PFSK-1 (cell line): ENCODE results near the gene ZKSCAN1.

ENCODE experiments used
- POLR2AphosphoS5 ChIP-seq: IDR thresholded peaks from 2 replicates; pipeline ENCODE4 v1.6.1; 2012; ENCODE audit warnings: low read depth, mild to moderate bottlenecking, control low read depth, low read length, moderate library complexity
- TAF1 ChIP-seq: IDR thresholded peaks from 2 replicates; pipeline ENCODE4 v1.6.1; 2012; ENCODE audit warnings: low read length, control low read depth, borderline replicate concordance; ENCODE audit not compliant: insufficient read depth
- TF ChIP-seq, protein P1 (sequence below), 2 experiments: IDR thresholded peaks; 2 replicates each; pipeline versions ENCODE4 v1.6.1 to v1.8.0; 2011 to 2012; ENCODE audit warnings: low read depth in 2 of 2, low read length in 2 of 2, control low read depth in 1 of 2, inconsistent platforms in 1 of 2, mild to moderate bottlenecking in 1 of 2, moderate library complexity in 1 of 2; ENCODE audit not compliant: insufficient read depth in 1 of 2

DNA sequence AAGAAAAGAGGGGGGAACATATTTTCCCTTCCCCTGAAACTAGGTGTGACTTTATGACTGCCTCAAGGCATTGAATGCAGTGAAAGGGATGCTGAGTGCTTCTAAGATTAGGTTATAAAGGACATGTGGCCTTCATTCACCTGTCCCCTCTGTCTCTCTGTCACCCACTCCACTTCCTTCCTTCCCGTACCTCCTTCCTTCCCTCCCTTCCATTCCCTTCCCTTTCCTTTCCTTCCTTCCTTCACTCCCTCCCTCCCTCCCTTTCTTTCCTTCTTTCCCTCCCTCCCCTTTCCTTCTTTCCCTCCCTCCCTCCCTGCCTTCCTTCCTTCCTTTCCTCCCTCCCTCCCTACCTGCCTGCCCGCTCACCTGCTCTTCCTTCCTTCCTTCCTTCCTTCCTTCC lies 4.5 kb upstream of the ZKSCAN1 start:
- no peak for TF ChIP-seq POLR2AphosphoS5
- TF ChIP-seq, protein P1, sequence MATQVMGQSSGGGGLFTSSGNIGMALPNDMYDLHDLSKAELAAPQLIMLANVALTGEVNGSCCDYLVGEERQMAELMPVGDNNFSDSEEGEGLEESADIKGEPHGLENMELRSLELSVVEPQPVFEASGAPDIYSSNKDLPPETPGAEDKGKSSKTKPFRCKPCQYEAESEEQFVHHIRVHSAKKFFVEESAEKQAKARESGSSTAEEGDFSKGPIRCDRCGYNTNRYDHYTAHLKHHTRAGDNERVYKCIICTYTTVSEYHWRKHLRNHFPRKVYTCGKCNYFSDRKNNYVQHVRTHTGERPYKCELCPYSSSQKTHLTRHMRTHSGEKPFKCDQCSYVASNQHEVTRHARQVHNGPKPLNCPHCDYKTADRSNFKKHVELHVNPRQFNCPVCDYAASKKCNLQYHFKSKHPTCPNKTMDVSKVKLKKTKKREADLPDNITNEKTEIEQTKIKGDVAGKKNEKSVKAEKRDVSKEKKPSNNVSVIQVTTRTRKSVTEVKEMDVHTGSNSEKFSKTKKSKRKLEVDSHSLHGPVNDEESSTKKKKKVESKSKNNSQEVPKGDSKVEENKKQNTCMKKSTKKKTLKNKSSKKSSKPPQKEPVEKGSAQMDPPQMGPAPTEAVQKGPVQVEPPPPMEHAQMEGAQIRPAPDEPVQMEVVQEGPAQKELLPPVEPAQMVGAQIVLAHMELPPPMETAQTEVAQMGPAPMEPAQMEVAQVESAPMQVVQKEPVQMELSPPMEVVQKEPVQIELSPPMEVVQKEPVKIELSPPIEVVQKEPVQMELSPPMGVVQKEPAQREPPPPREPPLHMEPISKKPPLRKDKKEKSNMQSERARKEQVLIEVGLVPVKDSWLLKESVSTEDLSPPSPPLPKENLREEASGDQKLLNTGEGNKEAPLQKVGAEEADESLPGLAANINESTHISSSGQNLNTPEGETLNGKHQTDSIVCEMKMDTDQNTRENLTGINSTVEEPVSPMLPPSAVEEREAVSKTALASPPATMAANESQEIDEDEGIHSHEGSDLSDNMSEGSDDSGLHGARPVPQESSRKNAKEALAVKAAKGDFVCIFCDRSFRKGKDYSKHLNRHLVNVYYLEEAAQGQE (IDR thresholded peaks at IDR 0.05; ENCODE audit: insufficient read depth in 1 of 2, low read depth in 2 of 2, low read length in 2 of 2), result no peak
- no peak for TF ChIP-seq TAF1
